Smooth muscle cell (in vitro differentiated cells): ENCODE results near the gene INPPL1. TPM values are rescaled to one million over a fixed set of nuclear protein-coding genes. Genes with fewer than 3 reads are reported as not detected.

Experiments
- DNase-seq: peaks from one replicate; lab custom pipeline; 2025; ENCODE audit not compliant: unreplicated experiment; lab: John Stamatoyannopoulos, UW
- H2AFZ ChIP-seq: fragments of 200-600 bp; sonication (generic); 2 replicates; pipeline ENCODE4 v1.6.0; 2016; ENCODE audit warnings: antibody characterized with exemption, low read depth, mild to moderate bottlenecking
- H3F3A ChIP-seq: fragments of 200-600 bp; sonication (generic); 2 replicates; pipeline ENCODE4 v1.6.0; 2017; ENCODE audit warnings: antibody characterized with exemption, low read depth
- H3K27ac ChIP-seq: fragments of 200-600 bp; sonication (generic); 2 replicates; pipeline ENCODE4 v1.5.1; 2016; ENCODE audit warnings: low read depth, mild to moderate bottlenecking
- H3K27me3 ChIP-seq: fragments of 200-600 bp; sonication (generic); 2 replicates; pipeline ENCODE4 v1.6.1; 2016; ENCODE audit warnings: low read depth, mild to moderate bottlenecking
- H3K36me3 ChIP-seq: fragments of 200-600 bp; sonication (generic); 2 replicates; pipeline ENCODE4 v1.5.1; 2016; ENCODE audit warnings: low read depth
- H3K4me1 ChIP-seq: fragments of 200-600 bp; sonication (generic); 2 replicates; pipeline ENCODE4 v1.5.1; 2016; ENCODE audit warnings: low read depth
- H3K4me2 ChIP-seq: fragments of 200-600 bp; sonication (generic); 2 replicates; pipeline ENCODE4 v1.6.0; 2016; ENCODE audit warnings: mild to moderate bottlenecking
- H3K4me3 ChIP-seq: fragments of 200-600 bp; sonication (generic); 2 replicates; pipeline ENCODE4 v1.5.1; 2016; ENCODE audit warnings: mild to moderate bottlenecking
- H3K79me2 ChIP-seq: fragments of 200-600 bp; sonication (generic); 2 replicates; pipeline ENCODE4 v1.6.0; 2016; ENCODE audit warnings: low read depth, mild to moderate bottlenecking
- H3K9ac ChIP-seq: fragments of 200-600 bp; sonication (generic); 2 replicates; pipeline ENCODE4 v1.6.0; 2016; ENCODE audit warnings: low read depth
- H3K9me3 ChIP-seq: fragments of 200-600 bp; sonication (generic); replicated peaks from 2 replicates; pipeline ENCODE4 v1.5.1; 2016; ENCODE audit warnings: low read depth
- H4K20me1 ChIP-seq: fragments of 200-600 bp; sonication (generic); 2 replicates; pipeline ENCODE4 v1.6.0; 2016; ENCODE audit warnings: low read depth
- CTCF ChIP-seq: fragments of 200-600 bp; sonication (generic); IDR thresholded peaks from 2 replicates; pipeline ENCODE4 v1.5.1; 2017; ENCODE audit warnings: borderline replicate concordance, mild to moderate bottlenecking, antibody characterized with exemption; ENCODE audit not compliant: insufficient read depth, poor library complexity, severe bottlenecking
- WGBS: methylation state at CpG from one replicate; pipeline ENCODE4 v1.1.7; 2016; ENCODE audit warnings: low lambda C conversion rate; 5-methylcytosine and 5-hydroxymethylcytosine counted together
- polyA plus RNA-seq: library from polyadenylated mRNA; unstranded; fragments of >200 nt; fragmentation: Nextera tagmentation; extraction: Ambion mirVana; gene quantifications from 2 replicates; pipeline ENCODE4 v1.2.1, GENCODE V29; 2016
- total RNA-seq: library from RNA; depleted of rRNA; stranded (reverse); fragments of >200 nt; gene quantifications from 2 replicates; pipeline ENCODE4 v1.2.3, GENCODE V29; 2014

Gene INPPL1
- total and polyA plus RNA-seq, 2 experiments from 2014 or later = 71.6 to 95.6 TPM

- H3K9me3 ChIP-seq = no peaks in the 10 kb centered on the region
- H4K20me1 ChIP-seq = no peaks in the 10 kb centered on the region
- no peak within 1 kb of the TSS for H3K4me3 ChIP-seq
- H3K27ac ChIP-seq = no peak within 1 kb of the TSS
- H3K27me3 ChIP-seq = peaks cover 16% of the 10 kb centered on the region
- H3F3A ChIP-seq = no peaks in the 10 kb centered on the region
- no peak within 1 kb of the TSS for H3K4me2 ChIP-seq
- no peak within 1 kb of the TSS for H3K9ac ChIP-seq
- H2AFZ ChIP-seq = no peak within 1 kb of the TSS
- 95% methylated on average over 6 of the region's 6 CpGs for WGBS
- TF ChIP-seq CTCF = no peak
- no peaks in the 10 kb centered on the region for H3K36me3 ChIP-seq
- DNase-seq = no peak
- no peaks in the 10 kb centered on the region for H3K79me2 ChIP-seq
- H3K4me1 ChIP-seq = no peaks in the 10 kb centered on the region
Measured at GRCh38 chr11:72216638-72217037, 7.9 kb upstream of the INPPL1 start, which contains the start of gene FOLR2. TSS of gene FOLR2 (plus strand) at chr11:72216794. CDS start at chr11:72218585, 1,791 bp downstream.

- WGBS = 77% methylated on average over 2 of the region's 2 CpGs
- H3K27me3 ChIP-seq = peaks cover 16% of the 10 kb centered on the region
- H3K9ac ChIP-seq = no peak overlapping the region
- no peak for DNase-seq
- no peak overlapping the region for H3K27ac ChIP-seq
- no peaks in the 10 kb centered on the region for H3K4me1 ChIP-seq
- no peak overlapping the region for H2AFZ ChIP-seq
- no peaks in the 10 kb centered on the region for H3K9me3 ChIP-seq
- no peaks in the 10 kb centered on the region for H4K20me1 ChIP-seq
- H3K4me3 ChIP-seq = no peak overlapping the region
- H3F3A ChIP-seq = no peaks in the 10 kb centered on the region
- H3K79me2 ChIP-seq = no peaks in the 10 kb centered on the region
- no peak overlapping the region for H3K4me2 ChIP-seq
- TF ChIP-seq CTCF = no peak
- no peaks in the 10 kb centered on the region for H3K36me3 ChIP-seq
Measured at GRCh38 chr11:72217841-72218240, 6.7 kb upstream of the INPPL1 start.

- Histone ChIP-seq H3K9ac (no peak overlapping the region), H3K4me3 (no peak overlapping the region), H3K9me3 (no peaks in the 10 kb centered on the region), H3K36me3 (no peaks in the 10 kb centered on the region), H3F3A (no peaks in the 10 kb centered on the region), H2AFZ (no peak overlapping the region), H3K27ac (no peak overlapping the region), H3K4me2 (no peak overlapping the region), H3K79me2 (no peaks in the 10 kb centered on the region), H3K27me3 (peaks cover 14% of the 10 kb centered on the region), H3K4me1 (no peaks in the 10 kb centered on the region), H4K20me1 (no peaks in the 10 kb centered on the region)
- WGBS = 89% methylated on average over 5 of the region's 5 CpGs
- no peak for TF ChIP-seq CTCF
- no peak for DNase-seq
Measured at GRCh38 chr11:72218251-72218745, 6.3 kb upstream of the INPPL1 start.

GRCh38 chr11:72220696-72221363, 3.7 kb upstream of the INPPL1 start:
- 89% methylated on average over 10 of the region's 10 CpGs for WGBS

More at GRCh38 chr11:72220696-72221363, 3.7 kb upstream of the INPPL1 start:
- H3F3A ChIP-seq = no peaks in the 10 kb centered on the region
- no peak for DNase-seq
- peaks cover 9% of the 10 kb centered on the region for H4K20me1 ChIP-seq
- H3K27me3 ChIP-seq = peaks cover 3% of the 10 kb centered on the region
- no peaks in the 10 kb centered on the region for H3K36me3 ChIP-seq
- no peak overlapping the region for H3K27ac ChIP-seq
- no peaks in the 10 kb centered on the region for H3K9me3 ChIP-seq
- no peak overlapping the region for H3K4me3 ChIP-seq
- H2AFZ ChIP-seq = no peak overlapping the region
- H3K9ac ChIP-seq = no peak overlapping the region
- peaks cover 19% of the 10 kb centered on the region for H3K79me2 ChIP-seq
- no peak for TF ChIP-seq CTCF
- no peaks in the 10 kb centered on the region for H3K4me1 ChIP-seq
- no peak overlapping the region for H3K4me2 ChIP-seq
